GM10266 (cell line): ENCODE results near the gene UCKL1.
"Not testable (repeated sequence)": the region's sequence is repeated elsewhere in the genome, so short reads cannot be mapped to it uniquely, and the experiment has no call there.

Experiments
- DNase-seq: peaks from one replicate; pipeline ENCODE4 v3.0.0; 2012; ENCODE audit errors: extremely low spot score
- TF ChIP-seq, protein P1 (sequence below): IDR thresholded peaks from 2 replicates; pipeline ENCODE4 v1.5.1; 2012; ENCODE audit warnings: mild to moderate bottlenecking, low read depth; ENCODE audit not compliant: control insufficient read depth, insufficient read depth; ENCODE audit errors: missing control alignments

The UCKL1 gene

DNA sequence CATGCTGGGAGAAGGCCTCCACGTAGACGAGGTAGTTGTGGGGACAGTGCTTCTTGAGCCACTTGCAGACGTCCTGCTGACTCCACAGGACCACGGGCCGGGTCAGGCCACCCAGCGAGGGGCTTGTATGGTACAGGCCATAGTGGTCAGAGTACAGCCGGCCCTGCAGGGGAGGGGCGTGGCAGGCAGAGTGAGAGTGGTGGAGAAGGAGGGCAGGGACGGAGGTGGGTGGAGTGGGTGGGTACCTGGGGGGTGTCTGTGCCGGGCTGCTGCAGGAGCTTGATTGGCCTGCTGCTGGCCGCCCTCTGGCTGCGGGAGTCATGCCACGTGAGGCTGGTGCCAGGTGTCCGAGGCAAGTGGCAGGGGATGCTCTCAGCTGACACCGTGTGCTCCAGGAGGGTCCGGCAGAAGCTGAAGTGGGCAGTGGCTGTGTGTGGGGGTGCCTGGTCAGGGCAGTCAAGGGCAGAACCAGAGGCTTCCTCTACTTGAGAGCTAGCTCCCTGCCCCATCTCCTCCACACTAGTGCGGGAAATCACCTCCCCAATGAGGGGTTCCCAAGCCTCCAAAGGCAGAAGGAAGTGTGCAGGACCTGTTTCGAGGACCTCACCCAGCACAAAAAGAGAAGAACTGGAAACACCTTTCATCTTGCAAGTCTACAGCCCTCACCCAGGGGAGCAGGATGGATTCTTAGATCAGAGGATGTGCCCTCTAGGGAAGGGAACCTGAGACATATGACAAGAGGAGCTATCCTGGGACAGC is 20.9 kb upstream of the UCKL1 start:
- DNase-seq = no peak
- TF ChIP-seq, protein P1, sequence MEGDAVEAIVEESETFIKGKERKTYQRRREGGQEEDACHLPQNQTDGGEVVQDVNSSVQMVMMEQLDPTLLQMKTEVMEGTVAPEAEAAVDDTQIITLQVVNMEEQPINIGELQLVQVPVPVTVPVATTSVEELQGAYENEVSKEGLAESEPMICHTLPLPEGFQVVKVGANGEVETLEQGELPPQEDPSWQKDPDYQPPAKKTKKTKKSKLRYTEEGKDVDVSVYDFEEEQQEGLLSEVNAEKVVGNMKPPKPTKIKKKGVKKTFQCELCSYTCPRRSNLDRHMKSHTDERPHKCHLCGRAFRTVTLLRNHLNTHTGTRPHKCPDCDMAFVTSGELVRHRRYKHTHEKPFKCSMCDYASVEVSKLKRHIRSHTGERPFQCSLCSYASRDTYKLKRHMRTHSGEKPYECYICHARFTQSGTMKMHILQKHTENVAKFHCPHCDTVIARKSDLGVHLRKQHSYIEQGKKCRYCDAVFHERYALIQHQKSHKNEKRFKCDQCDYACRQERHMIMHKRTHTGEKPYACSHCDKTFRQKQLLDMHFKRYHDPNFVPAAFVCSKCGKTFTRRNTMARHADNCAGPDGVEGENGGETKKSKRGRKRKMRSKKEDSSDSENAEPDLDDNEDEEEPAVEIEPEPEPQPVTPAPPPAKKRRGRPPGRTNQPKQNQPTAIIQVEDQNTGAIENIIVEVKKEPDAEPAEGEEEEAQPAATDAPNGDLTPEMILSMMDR = no peak

DNA sequence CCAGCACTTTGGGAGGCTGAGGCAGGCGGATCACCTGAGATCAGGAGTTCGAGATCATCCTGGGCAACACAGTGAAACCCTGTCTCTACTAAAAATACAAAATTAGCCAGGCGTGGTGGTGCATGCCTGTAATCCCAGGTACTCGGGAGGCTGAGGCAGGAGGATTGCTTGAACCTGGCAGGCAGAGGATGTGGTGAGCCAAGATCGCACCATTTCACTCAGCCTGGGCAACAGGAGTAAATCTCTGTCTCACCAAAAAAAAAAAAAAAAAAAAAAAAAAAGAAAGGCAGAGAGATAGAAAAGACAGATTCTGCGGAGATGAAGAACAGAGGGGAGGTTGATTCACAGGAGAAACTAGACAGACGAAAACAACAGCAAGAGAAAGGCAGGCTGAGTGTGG is 20.3 kb upstream of the UCKL1 start:
- not testable (repeated sequence) for DNase-seq

DNA sequence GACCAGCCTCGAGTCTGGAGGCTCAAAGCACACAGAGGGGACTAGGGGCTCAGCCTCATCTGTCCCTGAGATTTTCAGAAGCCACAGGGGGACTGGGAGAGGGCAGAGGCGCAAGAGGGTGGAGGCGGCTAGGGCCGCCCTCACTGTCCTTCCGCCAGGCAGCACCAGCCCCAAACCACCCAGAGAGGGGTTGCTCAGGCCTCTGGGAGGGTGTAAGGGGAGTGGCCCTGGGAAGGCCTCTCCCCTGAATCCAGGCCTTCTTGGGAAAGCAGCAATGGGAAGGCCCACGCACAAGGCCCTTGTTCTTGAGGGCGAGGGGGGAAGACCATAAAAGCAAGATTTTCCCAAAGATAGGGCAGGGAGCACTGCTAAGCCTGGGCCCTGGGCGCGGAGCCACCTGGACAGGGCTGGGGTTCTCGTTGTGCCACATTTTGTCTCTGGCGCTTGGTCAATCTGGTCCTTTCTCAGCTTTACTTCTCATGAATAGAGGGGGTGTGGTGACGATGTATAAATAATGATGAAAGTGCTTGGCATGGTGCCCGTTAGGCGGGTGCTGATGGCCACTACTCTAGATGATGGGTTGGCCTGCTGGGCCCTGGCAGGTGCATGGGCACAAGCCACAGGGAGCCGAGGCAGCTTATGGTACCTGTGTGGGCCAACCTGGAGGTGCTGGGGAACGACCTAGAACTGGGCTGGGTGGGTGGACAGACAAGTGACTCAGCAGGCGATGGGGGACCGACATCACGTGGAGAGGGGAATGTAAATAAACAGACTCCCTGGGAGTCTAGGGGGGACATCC is 18.4 kb upstream of the UCKL1 start:
- DNase-seq = no peak
- TF ChIP-seq, protein P1 = no peak

DNA sequence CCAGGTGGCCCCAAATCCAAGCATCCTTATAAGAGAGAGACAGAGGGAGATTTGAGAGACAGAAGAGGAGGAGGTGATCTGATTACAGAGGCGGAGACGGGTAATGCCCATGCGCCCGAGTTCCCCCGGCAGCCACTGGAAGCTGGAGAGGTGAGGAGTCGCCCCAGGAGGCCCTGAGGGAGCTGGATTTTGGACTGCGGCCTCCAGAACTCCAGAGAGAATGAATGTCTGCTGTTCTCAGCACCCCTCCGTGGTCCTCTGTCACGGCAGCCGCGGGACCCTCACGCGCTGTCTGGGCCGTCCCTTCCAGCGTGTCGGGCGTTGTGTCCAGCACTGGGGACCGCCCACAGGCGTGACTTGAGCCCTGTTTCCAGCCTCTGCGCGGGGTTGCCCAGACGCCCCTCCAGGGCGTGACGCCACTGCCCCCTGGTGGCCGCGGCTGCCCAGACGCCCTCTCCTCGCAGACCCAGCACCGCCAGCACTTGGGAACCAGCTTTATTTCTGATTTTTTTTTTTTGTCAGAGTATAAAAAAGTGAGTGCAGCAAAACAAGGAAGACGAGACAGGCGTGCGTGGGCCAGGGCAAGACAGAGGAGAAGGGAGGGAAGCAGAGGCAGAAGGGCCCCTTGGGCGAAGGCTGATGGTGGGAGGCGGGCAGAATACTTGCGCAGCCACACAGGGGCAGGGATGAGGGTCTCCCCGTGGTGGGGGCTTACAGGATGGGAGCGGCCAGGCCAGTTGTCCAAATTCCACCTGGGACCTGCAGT is 17.6 kb upstream of the UCKL1 start:
- DNase-seq = peak; percentile 89
- TF ChIP-seq, protein P1 = peak; percentile 96

DNA sequence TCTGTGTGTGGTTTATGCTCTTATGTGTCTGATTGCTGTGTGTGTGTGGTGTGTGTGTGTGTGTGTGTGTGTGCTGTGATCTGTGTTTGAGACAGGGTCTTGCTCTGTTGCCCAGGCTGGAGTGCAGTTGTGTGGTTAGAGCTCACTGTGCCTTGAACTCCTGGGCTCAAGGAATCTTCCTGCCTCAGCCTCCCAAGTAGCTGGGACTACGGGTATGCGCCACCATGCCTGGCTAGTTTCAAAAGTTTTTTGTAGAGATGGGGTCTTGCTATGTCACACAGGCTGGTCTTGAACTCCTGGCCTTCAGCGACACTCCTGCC is 16.9 kb upstream of the UCKL1 start:
- DNase-seq = no peak
- TF ChIP-seq, protein P1 = no peak

DNA sequence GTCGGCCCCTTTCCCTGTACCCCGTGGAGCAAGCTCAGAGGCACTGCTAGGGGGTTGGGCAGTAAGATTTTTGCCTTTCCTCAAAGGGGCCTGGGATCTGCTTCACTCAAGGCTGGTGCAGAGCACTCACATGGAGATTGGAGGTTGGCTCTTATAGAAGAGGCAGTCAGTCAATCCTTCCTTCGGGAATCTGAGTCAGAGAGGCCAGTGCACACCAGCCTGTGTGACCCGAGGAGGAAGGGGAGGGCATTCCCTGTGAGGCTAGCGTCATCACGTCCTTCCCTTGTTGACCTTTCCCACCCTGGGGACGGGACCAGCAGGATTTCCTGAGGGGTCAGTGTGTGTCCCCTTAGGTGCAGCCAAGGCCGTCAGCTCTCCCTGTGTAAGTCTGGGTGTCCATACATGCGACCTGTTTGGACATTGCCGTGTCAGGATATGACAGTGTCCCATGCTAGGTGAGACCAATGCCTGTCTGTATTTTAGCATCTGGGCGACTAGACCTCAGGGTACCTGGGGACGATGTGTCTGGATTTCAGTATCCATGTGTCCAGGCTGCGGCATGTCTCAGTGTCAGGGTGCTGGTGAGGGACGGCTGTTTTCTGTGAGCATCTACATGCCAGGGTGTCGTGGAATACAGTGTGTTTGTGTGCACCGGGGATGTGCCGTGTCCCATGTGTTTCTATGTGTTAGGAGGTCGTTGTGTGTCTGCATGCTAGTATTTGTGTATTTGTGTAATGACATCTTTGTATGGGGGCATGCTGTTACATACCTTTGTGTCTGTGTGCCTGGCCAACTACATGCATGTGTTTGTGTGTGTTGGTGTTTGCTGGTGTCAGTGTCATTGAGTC is 16.3 kb upstream of the UCKL1 start:
- DNase-seq = no peak
- TF ChIP-seq, protein P1 = no peak

DNA sequence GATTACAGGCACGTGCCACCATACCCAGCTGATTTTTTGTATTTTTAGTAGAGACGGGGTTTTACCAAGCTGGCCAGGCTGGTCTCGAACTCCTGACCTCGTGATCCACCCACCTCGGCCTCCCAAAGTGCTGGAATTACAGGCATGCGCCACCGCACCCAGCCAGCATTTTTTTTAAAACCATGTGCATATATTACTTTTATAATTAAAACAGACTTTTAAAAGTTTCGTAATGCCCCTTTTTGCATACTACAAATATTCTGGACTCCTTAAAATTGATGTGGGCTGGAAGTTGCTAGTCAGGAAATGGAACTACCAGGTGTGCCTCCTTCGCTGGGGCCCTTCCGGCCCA is 15.7 kb upstream of the UCKL1 start:
- DNase-seq = not testable (repeated sequence)
